ENCODE data around the gene C1orf52.

- TF ChIP-seq, protein P1, sequence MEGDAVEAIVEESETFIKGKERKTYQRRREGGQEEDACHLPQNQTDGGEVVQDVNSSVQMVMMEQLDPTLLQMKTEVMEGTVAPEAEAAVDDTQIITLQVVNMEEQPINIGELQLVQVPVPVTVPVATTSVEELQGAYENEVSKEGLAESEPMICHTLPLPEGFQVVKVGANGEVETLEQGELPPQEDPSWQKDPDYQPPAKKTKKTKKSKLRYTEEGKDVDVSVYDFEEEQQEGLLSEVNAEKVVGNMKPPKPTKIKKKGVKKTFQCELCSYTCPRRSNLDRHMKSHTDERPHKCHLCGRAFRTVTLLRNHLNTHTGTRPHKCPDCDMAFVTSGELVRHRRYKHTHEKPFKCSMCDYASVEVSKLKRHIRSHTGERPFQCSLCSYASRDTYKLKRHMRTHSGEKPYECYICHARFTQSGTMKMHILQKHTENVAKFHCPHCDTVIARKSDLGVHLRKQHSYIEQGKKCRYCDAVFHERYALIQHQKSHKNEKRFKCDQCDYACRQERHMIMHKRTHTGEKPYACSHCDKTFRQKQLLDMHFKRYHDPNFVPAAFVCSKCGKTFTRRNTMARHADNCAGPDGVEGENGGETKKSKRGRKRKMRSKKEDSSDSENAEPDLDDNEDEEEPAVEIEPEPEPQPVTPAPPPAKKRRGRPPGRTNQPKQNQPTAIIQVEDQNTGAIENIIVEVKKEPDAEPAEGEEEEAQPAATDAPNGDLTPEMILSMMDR (IDR thresholded peaks at IDR 0.05; ENCODE audit: low read depth, low read length, poor library complexity, severe bottlenecking), result no peak
- TF ChIP-seq EZH2phosphoT487 (IDR thresholded peaks at IDR 0.05; ENCODE audit: borderline replicate concordance, low read length), result no peak
Observed at GRCh38 chr1:85225624-85226380, 33.7 kb downstream of the C1orf52 start.
